PC-9 (cell line): ENCODE results near the gene SELENOH. TPM values are rescaled to one million over a fixed set of nuclear protein-coding genes. Genes with fewer than 3 reads are reported as not detected.

Experiments used
- BruUV-seq: library from RNA; stranded (reverse); fragments of 400-500 nt; replicated peaks from 2 replicates; lab custom pipeline; 2021; lab: Mats Ljungman, UMichigan
- CTCF ChIA-PET: fragments of 300-600 bp; sonication (Branson Sonifier 250); formaldehyde crosslinking; loops from one replicate; lab custom pipeline; 2022; ENCODE audit warnings: antibody characterized with exemption; lab: Charles Lee
- POLR2A ChIA-PET: fragments of 300-600 bp; sonication (Branson Sonifier 250); formaldehyde crosslinking; loops from one replicate; lab custom pipeline; 2022; ENCODE audit warnings: antibody characterized with exemption; ENCODE audit not compliant: unreplicated experiment; lab: Charles Lee
- DNase-seq, 2 experiments: peaks; one replicate each; pipeline versions ENCODE4 v3.0.0 to v3.0.0-alpha.2; 2015 to 2022; ENCODE audit warnings: mixed read lengths in 1 of 2
- H2AFZ ChIP-seq: fragments of 200-600 bp; sonication (generic); 2 replicates; pipeline ENCODE4 v1.8.1; 2017; ENCODE audit warnings: antibody characterized with exemption
- H3F3A ChIP-seq: fragments of 200-600 bp; sonication (generic); 2 replicates; pipeline ENCODE4 v1.8.1; 2017; ENCODE audit warnings: antibody characterized with exemption, mild to moderate bottlenecking, low read depth; ENCODE audit not compliant: insufficient read depth
- H3K27ac ChIP-seq: fragments of 200-600 bp; sonication (generic); 2 replicates; pipeline ENCODE4 v1.6.1; 2016; ENCODE audit warnings: mixed run types
- H3K27me3 ChIP-seq: fragments of 200-600 bp; sonication (generic); 2 replicates; pipeline ENCODE4 v1.6.1; 2016; ENCODE audit warnings: low read depth, mixed run types; ENCODE audit not compliant: insufficient read depth
- H3K36me3 ChIP-seq: fragments of 200-600 bp; sonication (generic); 2 replicates; pipeline ENCODE4 v1.6.1; 2016; ENCODE audit warnings: low read depth, mixed run types
- H3K4me1 ChIP-seq: fragments of 200-600 bp; sonication (generic); replicated peaks from 2 replicates; pipeline ENCODE4 v1.6.1; 2016; ENCODE audit warnings: mixed run types; ENCODE audit not compliant: insufficient read depth
- H3K4me2 ChIP-seq: fragments of 200-600 bp; sonication (generic); 2 replicates; pipeline ENCODE4 v1.6.1; 2017; ENCODE audit warnings: mixed run types
- H3K4me3 ChIP-seq: fragments of 200-600 bp; sonication (generic); 2 replicates; pipeline ENCODE4 v1.6.1; 2016; ENCODE audit warnings: mixed run types
- H3K79me2 ChIP-seq: fragments of 200-600 bp; sonication (generic); 2 replicates; pipeline ENCODE4 v1.6.1; 2017; ENCODE audit warnings: low read depth, mixed run types
- H3K9me2 ChIP-seq: fragments of 200-600 bp; sonication (generic); 2 replicates; pipeline ENCODE4 v1.8.1; 2017; ENCODE audit warnings: mild to moderate bottlenecking; ENCODE audit not compliant: insufficient read depth
- H3K9me3 ChIP-seq: fragments of 200-600 bp; sonication (generic); 2 replicates; pipeline ENCODE4 v1.8.1; 2016; ENCODE audit warnings: low read depth; ENCODE audit not compliant: insufficient read depth
- H4K20me1 ChIP-seq: fragments of 200-600 bp; sonication (generic); 2 replicates; pipeline ENCODE4 v1.8.1; 2017; ENCODE audit not compliant: insufficient read depth
- EZH2 ChIP-seq: fragments of 200-600 bp; sonication (generic); IDR thresholded peaks from 2 replicates; pipeline ENCODE4 v1.8.0; 2017; ENCODE audit warnings: antibody characterized with exemption, low read depth
- intact Hi-C: fragments of 100-400 bp; cut with micrococcal nuclease; formaldehyde crosslinking; loops from one replicate; pipeline ENCODE4 v1.10.0; 2022; ENCODE audit not compliant: unreplicated experiment
- total RNA-seq: library from RNA; stranded (reverse); gene quantifications from 2 replicates; pipeline ENCODE4 v1.2.3, GENCODE V29; 2021
- TF ChIP-seq, protein P1 (sequence below): fragments of 200-600 bp; sonication (generic); conservative IDR thresholded peaks from 2 replicates; pipeline ENCODE4 v1.6.1; 2017; ENCODE audit warnings: mixed run types, antibody characterized with exemption, mild to moderate bottlenecking, moderate library complexity

Gene SELENOH
- total RNA-seq, 1 experiment from 2014 or later: 211 TPM

DNA sequence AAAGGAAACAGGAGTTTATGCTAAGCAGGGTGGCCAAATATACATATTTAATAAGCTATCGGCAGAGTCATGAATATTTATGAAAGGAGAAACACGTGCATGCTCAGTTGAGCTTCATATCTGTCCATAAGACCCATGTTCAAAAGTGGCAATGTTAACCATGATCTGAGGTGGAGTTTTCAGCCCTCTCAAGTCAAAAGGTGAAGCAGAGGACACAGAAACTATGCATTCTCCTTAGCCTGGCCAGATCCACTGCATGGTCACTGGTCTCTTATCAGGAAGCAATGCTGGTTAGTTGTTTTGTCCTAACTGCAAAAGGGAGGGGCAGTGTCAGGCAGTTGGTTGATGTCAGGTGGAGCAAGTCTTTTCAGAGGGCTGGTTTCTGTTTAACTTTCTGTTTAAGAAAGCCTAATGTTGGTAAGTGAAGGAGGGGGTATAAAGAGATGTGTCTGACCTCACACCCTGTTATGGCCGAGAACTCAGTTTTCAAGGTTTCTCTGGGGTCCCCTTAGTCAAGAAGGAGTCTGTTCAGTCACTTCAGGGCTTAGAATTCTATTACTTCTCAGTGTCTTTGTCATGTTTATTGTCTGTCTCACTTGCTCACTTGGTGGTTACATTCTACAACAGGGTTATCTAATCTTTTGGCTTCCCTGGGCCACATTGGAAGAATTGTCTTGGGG lies 5.5 kb upstream of the SELENOH start:
- Histone ChIP-seq H3K4me3 (no peak overlapping the region), H3F3A (peaks cover 56% of the 10 kb centered on the region), H3K9me3 (no peaks in the 10 kb centered on the region), H3K36me3 (peaks cover 21% of the 10 kb centered on the region), H2AFZ (no peak overlapping the region), H3K27me3 (no peaks in the 10 kb centered on the region), H3K4me2 (no peak overlapping the region; the same call in 1 of the 2 replicates), H3K9me2 (no peaks in the 10 kb centered on the region), H4K20me1 (no peaks in the 10 kb centered on the region), H3K27ac (peak overlapping the region; percentile 55), H3K79me2 (peaks cover 65% of the 10 kb centered on the region), H3K4me1 (peaks cover 35% of the 10 kb centered on the region)
- no TSS peak for BruUV-seq
- ChIA-PET CTCF (interaction anchor here (0.6 to 0.8 kb wide), 2 partner anchors 48 to 63 kb away, joined by 3 to 6 read pairs; no protein-coding TSS in a partner anchor), POLR2A (interaction anchor here (0.6 to 0.9 kb wide), 7 partner anchors 25 to 1407 kb away, joined by 3 to 11 read pairs (median 5); partner anchors contain the start of genes CTNND1 and FAM111A)
- DNase-seq: peak; percentile 51 to 68
- intact Hi-C loops: no loop called here
- no peak for TF ChIP-seq EZH2
- TF ChIP-seq, protein P1, sequence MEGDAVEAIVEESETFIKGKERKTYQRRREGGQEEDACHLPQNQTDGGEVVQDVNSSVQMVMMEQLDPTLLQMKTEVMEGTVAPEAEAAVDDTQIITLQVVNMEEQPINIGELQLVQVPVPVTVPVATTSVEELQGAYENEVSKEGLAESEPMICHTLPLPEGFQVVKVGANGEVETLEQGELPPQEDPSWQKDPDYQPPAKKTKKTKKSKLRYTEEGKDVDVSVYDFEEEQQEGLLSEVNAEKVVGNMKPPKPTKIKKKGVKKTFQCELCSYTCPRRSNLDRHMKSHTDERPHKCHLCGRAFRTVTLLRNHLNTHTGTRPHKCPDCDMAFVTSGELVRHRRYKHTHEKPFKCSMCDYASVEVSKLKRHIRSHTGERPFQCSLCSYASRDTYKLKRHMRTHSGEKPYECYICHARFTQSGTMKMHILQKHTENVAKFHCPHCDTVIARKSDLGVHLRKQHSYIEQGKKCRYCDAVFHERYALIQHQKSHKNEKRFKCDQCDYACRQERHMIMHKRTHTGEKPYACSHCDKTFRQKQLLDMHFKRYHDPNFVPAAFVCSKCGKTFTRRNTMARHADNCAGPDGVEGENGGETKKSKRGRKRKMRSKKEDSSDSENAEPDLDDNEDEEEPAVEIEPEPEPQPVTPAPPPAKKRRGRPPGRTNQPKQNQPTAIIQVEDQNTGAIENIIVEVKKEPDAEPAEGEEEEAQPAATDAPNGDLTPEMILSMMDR: no peak

- Histone ChIP-seq H3K4me1 (peaks cover 14% of the 10 kb centered on the region), H3K9me3 (no peaks in the 10 kb centered on the region), H3K36me3 (peaks cover 33% of the 10 kb centered on the region), H3K79me2 (peaks cover 38% of the 10 kb centered on the region), H3K4me2 (peak overlapping the region; percentile 86), H3K27ac (peak overlapping the region; percentile 64), H2AFZ (peak overlapping the region; percentile 74; the same call in 1 of the 2 replicates), H4K20me1 (no peaks in the 10 kb centered on the region), H3K4me3 (peak overlapping the region; percentile 67), H3K9me2 (no peaks in the 10 kb centered on the region), H3K27me3 (no peaks in the 10 kb centered on the region), H3F3A (peaks cover 34% of the 10 kb centered on the region)
- intact Hi-C loops: no loop called here
- DNase-seq: no peak
- POLR2A ChIA-PET: interaction anchor here (0.8 to 1.5 kb wide), 4 partner anchors 19 to 57 kb away, joined by 4 to 21 read pairs (median 8); partner anchors contain the start of genes CTNND1, MED19 and TMX2
- no peak for TF ChIP-seq EZH2
- TF ChIP-seq, protein P1: no peak
- TSS peak; percentile 46 for BruUV-seq
- CTCF ChIA-PET: interaction anchor here (1.2 to 1.5 kb wide), 2 partner anchors 10 to 59 kb away, joined by 3 to 10 read pairs; partner anchors contain the start of gene BTBD18
Observed at GRCh38 chr11:57742087-57742452, 779 bp downstream of the SELENOH start.

DNA sequence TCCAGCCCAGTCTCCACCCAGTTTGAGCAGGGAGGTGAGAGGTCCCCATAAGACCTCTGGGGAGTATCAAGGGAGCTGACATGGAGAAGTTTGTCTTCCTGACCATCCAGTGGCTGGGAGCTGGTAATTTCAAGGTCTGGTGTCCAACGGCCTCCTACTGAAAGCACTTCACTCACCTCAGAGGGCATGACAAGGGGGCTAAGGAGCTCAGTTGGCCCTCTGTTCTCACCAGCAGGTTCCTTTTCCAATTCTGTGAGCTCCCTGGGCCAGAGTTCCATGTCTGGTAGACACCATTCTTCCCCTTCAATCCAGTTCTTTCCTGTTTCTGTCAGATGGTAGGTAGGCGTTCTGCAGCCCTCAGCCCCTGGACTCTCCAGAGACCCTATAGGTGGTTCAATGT lies 3.1 kb downstream of the SELENOH start:
- no peak overlapping the region for H3K4me2 ChIP-seq
- H3K27me3 ChIP-seq: no peaks in the 10 kb centered on the region
- peaks cover 30% of the 10 kb centered on the region for H3K79me2 ChIP-seq
- peaks cover 48% of the 10 kb centered on the region for H3F3A ChIP-seq
- peaks cover 22% of the 10 kb centered on the region for H3K36me3 ChIP-seq
- POLR2A ChIA-PET: interaction anchor here (0.6 to 0.7 kb wide), 3 partner anchors 20 to 36 kb away, joined by 4 to 9 read pairs (median 5); no protein-coding TSS in a partner anchor
- BruUV-seq: no TSS peak
- H3K9me3 ChIP-seq: no peaks in the 10 kb centered on the region
- TF ChIP-seq, protein P1: no peak
- no peak for TF ChIP-seq EZH2
- no peak for DNase-seq
- no peak overlapping the region for H2AFZ ChIP-seq
- CTCF ChIA-PET: interaction anchor here (0.6 kb wide), 1 partner anchor 51 kb away, joined by 10 read pairs; no protein-coding TSS in a partner anchor
- no peaks in the 10 kb centered on the region for H3K9me2 ChIP-seq
- intact Hi-C loops: no loop called here
- peaks cover 14% of the 10 kb centered on the region for H3K4me1 ChIP-seq
- no peaks in the 10 kb centered on the region for H4K20me1 ChIP-seq
- H3K27ac ChIP-seq: no peak overlapping the region
- no peak overlapping the region for H3K4me3 ChIP-seq
